Right forelimb (tissue), 1 donor: ENCODE data around the gene TGM6.
A peak's percentile ranks its signal among the peaks of the same experiment; 100 is the strongest.

Experiments used
- DNase-seq: peaks from one replicate; pipeline ENCODE4 v3.0.0-alpha.2; 2018

Gene TGM6

DNA sequence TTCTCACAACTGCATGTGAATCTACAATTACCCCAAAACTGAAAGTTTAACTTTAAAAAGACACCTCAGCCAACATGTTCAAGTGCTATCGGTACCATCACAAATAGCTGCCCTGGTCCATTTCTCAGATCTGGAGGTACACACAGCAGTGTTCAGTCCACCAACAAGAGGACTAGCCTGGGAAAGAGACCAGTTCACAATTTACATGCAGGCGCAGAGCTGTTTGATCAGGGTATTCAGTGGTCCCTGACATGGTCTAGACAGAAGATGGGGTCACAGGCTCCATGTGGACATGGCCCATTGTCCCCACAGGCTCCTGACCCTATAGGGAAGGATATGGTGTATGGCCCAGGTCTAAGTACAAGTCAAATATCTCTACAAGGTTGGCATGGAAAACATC is 15.6 kb upstream of the TGM6 start:
- no peak for DNase-seq

DNA sequence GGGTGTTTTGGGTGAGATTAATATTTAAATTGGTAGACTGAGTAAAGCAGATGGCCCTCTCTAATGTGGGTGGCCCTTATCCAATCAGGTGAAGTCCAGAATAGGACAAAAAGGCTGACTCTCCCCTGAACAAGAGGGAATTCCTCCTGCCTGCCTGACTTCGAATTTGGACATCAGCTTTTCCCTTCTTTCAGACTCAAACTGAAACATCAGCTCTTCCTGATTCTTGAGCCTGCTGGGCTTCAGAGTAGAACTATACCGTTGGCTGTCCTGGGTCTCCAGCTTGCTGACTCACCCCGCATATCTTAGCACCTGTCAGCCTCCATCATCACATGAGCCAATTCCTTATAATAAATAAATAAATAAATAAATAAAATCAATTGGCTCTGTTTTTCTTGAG is 15.0 kb upstream of the TGM6 start:
- DNase-seq, result no peak

DNA sequence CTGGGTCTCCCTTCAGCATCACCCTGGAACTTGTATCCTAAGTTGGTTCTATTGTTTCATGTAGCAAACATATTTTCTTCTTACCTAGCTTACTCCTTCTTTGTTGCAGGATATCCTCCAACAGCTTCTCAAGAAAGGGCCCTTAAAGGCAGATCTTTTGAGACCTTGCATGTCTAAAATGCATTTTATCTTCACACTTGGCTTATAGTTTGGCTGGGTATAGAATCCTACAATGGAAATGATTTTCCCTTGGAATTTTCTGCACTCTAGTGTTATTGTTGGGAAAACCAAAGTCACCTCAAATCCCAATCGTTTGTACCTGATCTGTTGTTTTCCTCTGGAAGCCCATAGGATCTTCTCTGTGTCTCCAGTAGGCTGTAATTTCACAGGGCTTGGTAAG is 12.1 kb upstream of the TGM6 start:
- no peak for DNase-seq

DNA sequence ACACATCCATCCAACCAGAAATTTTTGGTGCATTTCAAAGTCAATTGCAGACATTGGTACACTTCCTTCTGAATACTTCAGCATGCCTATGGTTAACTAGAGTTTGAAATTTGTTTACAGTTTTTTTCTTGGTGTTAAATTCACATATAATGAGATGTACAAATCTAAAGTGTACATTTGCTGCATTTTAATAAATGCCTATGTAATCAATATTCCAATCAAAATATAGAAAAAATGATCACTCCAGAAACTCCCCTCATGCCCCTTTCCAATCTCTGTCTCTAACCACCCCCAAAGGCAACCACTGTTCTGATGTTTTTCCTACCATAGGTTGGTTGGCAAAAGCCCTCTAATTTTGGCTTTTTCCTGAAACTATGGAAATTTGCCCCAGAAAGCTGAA is 7.6 kb upstream of the TGM6 start:
- DNase-seq, result no peak

DNA sequence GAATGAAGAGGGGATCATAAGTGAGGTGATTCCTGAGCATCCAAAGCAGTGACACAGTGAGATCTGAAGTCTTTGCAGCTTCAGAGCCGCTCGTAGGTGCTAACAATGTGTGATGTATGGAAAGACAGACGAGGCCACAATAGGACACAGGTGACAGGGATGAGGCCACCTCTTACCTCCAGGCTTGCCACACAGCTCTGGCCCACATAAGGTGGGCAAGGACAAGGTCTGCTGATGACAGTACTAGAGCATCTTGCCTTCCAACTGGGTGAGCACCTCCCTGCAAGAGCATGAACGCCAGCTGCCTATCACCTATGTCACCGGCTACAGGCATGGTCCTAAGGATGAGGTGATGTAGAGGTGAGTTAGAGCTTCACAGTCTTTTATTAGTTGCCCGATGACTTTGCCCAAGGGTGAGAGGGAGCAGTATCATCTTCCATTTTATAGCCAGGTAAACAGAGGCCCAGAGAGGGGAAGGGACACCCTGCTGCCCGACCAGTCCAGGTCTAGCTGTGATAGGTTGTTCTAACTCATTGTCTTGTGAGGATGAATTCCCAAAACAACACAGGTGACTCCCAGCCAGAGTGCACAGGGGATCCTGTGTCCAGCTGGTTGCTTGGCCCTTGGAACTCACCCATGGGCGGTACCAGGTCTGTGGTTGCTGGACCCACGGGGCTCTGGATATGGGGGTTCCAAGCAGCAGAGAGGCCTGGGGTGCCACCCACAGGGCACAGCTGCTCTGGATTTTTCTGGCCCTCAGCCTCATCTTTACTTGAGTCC is 6.2 kb upstream of the TGM6 start:
- DNase-seq, result no peak

GRCh38 chr20:2378893-2379292 is 1.8 kb upstream of the TGM6 start:
- DNase-seq, result no peak

GRCh38 chr20:2379511-2380229 is 1.0 kb upstream of the TGM6 start:
- no peak for DNase-seq

GRCh38 chr20:2381303-2381702 is 602 bp downstream of the TGM6 start:
- DNase-seq, result no peak

GRCh38 chr20:2382833-2383232 is 2.1 kb downstream of the TGM6 start:
- DNase-seq, result no peak

DNA sequence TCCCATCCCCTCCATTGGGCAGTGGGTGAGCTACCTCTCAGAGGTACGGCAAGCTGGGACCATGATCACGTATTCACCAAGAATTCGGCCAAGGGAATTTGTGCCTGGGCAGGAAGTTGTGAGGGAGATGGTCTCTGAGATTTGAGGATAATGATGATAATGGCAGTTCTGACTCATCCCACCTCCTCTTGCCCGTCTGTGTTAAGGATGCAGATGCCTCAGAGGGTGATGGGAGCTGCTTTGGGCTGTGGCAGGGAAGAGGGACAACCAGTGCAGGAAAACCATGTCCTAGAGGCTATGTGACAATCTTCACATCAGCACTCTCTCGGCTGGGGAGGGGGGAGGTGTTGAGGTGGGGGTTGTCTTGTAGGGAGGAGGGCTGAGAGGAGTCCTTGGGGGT is 4.3 kb downstream of the TGM6 start:
- no peak for DNase-seq

DNA sequence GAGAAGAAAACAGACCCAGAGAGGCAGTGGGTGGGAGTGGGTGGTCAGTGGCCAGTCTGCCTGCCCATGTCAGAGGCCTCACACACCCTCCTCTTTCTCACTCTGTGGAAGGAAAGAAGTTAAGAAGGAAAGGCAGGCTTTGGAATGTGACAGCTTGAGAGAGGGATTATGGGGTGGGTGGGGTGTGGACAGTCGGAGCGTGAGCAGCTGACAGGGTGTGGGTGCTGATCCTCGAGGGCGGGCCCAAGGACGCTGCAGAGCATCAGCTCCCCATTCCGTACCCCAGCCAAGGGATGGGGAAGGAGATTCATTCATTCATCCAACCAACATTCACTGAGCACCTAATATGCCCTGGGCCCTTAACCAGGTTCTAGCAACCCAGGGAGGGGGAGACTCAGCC is 4.8 kb downstream of the TGM6 start:
- no peak for DNase-seq

DNA sequence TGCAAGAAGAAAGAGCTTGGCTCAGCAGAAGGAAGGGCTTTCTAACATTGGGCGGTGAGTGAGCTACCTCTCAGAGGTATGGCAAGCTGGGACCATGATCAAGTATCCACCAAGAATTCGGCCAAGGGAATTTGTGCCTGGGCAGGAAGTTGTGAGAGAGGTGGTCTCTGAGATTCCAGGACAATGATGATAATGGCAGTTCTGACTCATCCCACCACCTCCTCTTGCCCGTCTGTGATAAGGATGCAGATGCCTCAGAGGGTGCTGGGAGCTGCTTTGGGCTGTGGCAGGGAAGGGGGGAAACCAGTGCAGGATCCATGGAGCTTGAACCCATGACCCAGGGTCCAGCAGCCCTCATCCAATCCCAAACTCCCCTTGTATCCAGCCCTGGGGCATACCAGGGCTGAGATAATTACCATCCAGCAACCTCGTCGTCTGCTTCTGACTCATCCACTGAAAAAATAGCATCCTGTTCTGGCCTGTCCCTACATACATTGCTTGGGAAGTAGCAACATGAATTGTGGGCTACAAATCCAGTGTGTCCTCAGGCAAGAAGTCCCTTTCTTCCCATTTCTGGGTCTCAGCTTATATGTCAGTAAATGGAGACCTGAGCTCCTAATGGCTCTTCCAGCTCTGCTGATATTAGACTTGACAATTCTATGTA is 5.9 kb downstream of the TGM6 start:
- no peak for DNase-seq

GRCh38 chr20:2387180-2387577 is 6.5 kb downstream of the TGM6 start:
- DNase-seq, result no peak

GRCh38 chr20:2387580-2387979 is 6.9 kb downstream of the TGM6 start:
- no peak for DNase-seq

- DNase-seq, result no peak
These were observed 10.4 kb downstream of the TGM6 start for GRCh38 chr20:2390951-2391675.

- DNase-seq, result no peak
These were observed 13.8 kb downstream of the TGM6 start for GRCh38 chr20:2394411-2395055.

GRCh38 chr20:2395136-2395535 is 14.4 kb downstream of the TGM6 start:
- no peak for DNase-seq

DNA sequence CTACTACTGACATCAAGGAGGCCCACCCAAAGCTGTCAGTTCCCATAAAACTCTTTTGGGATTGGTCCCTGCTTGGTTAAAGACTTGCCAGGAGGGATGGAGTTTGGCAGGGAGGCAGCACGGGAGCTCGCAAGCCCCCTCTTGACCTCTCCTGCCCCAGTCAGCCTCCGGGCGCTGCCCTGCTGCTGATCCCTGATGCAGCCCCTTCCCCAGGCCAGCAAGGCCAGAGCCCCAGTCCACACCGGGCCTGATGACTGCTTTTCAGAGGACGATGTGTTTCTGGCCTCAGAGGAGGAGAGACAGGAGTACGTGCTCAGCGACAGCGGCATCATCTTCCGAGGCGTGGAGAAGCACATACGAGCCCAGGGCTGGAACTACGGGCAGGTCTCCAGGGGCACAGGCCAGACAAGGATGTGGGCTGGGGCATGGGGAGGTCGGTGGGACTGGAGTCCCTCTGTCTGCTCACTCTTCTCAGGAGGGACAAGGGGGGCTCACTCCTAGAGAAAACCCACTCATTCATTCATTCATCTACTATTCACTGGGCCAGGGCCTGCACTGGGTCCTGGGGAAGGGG is 15.6 kb downstream of the TGM6 start:
- peak; percentile 30 for DNase-seq

DNA sequence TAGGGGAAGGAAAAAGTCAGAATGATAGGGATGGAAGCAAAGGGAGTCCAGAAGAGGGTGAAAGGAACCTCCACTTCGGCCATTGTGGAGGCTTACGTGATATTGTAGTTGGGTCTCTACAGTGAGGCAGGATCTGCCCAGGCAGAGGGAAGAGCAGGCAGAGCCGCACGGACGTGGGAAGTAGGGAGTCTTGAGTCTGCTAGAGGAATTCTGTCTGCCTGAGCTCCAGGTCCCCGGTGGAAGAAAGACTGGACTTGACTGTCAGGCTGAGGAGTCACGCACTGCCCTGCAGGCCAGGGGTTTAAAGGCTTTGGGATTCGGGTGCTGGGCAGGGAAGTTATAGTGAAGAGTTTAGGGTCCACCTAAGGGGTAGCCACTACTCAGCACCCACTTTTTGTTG is 16.4 kb downstream of the TGM6 start:
- no peak for DNase-seq

GRCh38 chr20:2397595-2398145 is 17.0 kb downstream of the TGM6 start:
- no peak for DNase-seq

DNA sequence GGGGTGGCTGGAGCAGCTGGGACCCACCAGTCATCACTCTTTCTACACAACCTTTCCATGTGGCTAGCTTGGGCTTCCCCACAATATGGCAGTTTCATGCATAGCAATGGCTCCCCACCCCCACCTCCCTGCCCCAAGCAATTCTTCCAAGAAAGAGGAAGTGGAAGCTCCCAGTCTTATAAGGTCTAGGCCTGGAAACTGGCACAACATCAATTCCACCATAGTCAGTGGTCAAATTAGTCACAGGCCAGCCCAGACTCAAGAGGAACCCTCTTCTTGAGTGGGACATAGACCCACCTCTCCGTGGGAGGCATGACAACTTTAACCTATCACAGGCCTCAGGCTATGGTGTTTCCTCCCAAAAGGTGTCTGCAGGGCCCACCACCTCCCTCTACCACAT is 17.7 kb downstream of the TGM6 start:
- DNase-seq, result peak; percentile 10

DNA sequence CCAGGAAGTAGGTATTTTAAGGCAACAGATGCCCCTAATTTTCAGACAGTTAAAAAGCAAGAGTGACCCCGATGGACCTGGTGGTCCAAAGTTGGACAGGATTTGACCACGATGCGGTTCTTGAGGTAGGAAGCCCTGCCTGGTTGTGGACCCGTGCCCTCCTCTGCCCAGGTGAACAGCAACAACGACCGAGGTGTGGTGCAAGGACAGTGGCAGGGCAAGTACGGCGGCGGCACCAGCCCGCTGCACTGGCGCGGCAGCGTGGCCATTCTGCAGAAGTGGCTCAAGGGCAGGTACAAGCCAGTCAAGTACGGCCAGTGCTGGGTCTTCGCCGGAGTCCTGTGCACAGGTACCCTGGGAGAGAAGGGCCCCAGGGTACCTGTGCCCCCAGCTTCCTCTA is 18.7 kb downstream of the TGM6 start:
- no peak for DNase-seq
